Measurements from ENCODE around the gene TMEM190.

DNA sequence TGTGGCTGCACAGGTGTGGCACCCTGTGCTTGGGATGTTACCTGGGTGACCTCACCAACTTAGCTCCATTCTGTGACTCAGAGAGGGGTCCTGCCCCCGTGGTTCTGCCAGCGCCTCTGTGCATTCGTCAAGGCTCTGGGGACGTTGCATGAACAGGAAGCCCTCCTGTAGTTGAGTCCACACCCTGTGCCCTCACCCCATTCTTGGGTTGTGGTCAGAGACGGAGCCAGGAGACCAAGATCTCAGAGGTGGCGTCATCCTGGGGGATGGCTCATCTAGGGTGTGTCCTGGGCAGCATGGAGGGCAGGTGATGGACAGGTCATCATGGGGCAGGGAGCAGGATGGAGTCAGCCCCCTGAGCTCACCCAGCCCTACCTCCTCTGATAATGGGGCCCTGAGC lies 24.6 kb upstream of the TMEM190 start:
- TF ChIP-seq, protein P1, sequence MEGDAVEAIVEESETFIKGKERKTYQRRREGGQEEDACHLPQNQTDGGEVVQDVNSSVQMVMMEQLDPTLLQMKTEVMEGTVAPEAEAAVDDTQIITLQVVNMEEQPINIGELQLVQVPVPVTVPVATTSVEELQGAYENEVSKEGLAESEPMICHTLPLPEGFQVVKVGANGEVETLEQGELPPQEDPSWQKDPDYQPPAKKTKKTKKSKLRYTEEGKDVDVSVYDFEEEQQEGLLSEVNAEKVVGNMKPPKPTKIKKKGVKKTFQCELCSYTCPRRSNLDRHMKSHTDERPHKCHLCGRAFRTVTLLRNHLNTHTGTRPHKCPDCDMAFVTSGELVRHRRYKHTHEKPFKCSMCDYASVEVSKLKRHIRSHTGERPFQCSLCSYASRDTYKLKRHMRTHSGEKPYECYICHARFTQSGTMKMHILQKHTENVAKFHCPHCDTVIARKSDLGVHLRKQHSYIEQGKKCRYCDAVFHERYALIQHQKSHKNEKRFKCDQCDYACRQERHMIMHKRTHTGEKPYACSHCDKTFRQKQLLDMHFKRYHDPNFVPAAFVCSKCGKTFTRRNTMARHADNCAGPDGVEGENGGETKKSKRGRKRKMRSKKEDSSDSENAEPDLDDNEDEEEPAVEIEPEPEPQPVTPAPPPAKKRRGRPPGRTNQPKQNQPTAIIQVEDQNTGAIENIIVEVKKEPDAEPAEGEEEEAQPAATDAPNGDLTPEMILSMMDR (conservative IDR thresholded peaks at IDR 0.05 in 1 of 2, IDR thresholded peaks at IDR 0.05 in 1 of 2; ENCODE audit: extremely low read depth in 1 of 2, insufficient read depth in 1 of 2, low read depth in 1 of 2, low read length in 2 of 2) = no peak
- TF ChIP-seq EZH2 (IDR thresholded peaks at IDR 0.05; ENCODE audit: borderline replicate concordance, low read length) = no peak
